GM12878 (cell line): Measurements from ENCODE around the gene SLC15A1.

Source experiments
- ASH2L ChIP-seq: fragments of 300-600, 200-600 bp; sonication (generic); IDR thresholded peaks from 2 replicates; pipeline ENCODE4 v1.6.1; 2017; ENCODE audit warnings: low read depth, mild to moderate bottlenecking, borderline replicate concordance
- BCL3 ChIP-seq: IDR thresholded peaks from 2 replicates; pipeline ENCODE4 v1.6.1; 2011; ENCODE audit warnings: borderline replicate concordance, low read depth, mild to moderate bottlenecking, moderate library complexity, low read length; ENCODE audit not compliant: insufficient read depth, poor library complexity, severe bottlenecking
- BRCA1 ChIP-seq: IDR thresholded peaks from 2 replicates; pipeline ENCODE4 v1.6.1; 2011; ENCODE audit warnings: low read depth, low read length, improper control_type of control experiment
- HDGF ChIP-seq: fragments of 450-650 bp; IDR thresholded peaks from 2 replicates; pipeline ENCODE4 v1.6.1; 2016; ENCODE audit warnings: antibody characterized with exemption
- RCOR1 ChIP-seq: conservative IDR thresholded peaks from 2 replicates; pipeline ENCODE4 v1.6.1; 2012; ENCODE audit warnings: low read depth, low read length, improper control_type of control experiment
- TCF12 ChIP-seq: IDR thresholded peaks from 2 replicates; pipeline ENCODE4 v1.6.1; 2011; ENCODE audit warnings: low read depth, mild to moderate bottlenecking, low read length
- ZNF687 ChIP-seq: fragments of 450-650 bp; IDR thresholded peaks from 2 replicates; pipeline ENCODE4 v1.6.1; 2017; ENCODE audit warnings: mild to moderate bottlenecking, moderate library complexity

GRCh38 chr13:98664047-98664446 lies 88.4 kb downstream of the SLC15A1 start:
- TF ChIP-seq ASH2L, result no peak
- TF ChIP-seq HDGF, result no peak
- no peak for TF ChIP-seq BCL3
- TF ChIP-seq BRCA1, result no peak
- no peak for TF ChIP-seq TCF12
- TF ChIP-seq ZNF687, result no peak
- TF ChIP-seq RCOR1, result no peak
